GM12878 (cell line): ENCODE results near the gene TJP1. TPM values are rescaled to one million over a fixed set of nuclear protein-coding genes. Genes with fewer than 3 reads are reported as not detected.

Source experiments
- ATAC-seq: fragments of 200-7000 bp; cut with Tn5 transposase; 3 replicates; pipeline ENCODE4 v1.9.1; 2020; ENCODE audit warnings: mild to moderate bottlenecking, moderate library complexity
- BruUV-seq: library from RNA; stranded (reverse); fragments of 400-500 nt; replicated peaks from 2 replicates; lab custom pipeline; 2021; lab: Mats Ljungman, UMichigan
- CTCF ChIA-PET: fragments of 300-600 bp; sonication (Branson Sonifier 250); formaldehyde crosslinking; extraction: SDS; loops from one replicate; lab custom pipeline; 2021; ENCODE audit warnings: inconsistent platforms; lab: Yijun Ruan, JAX
- POLR2A ChIA-PET: fragments of 350-600 bp; formaldehyde crosslinking; extraction: SDS; loops from one replicate; lab custom pipeline; 2021; ENCODE audit warnings: inconsistent platforms; lab: Charles Lee
- RAD21 ChIA-PET: fragments of 300-600 bp; sonication (Branson Sonifier 250); formaldehyde crosslinking; loops from one replicate; lab custom pipeline; 2023; ENCODE audit warnings: antibody characterized with exemption; ENCODE audit not compliant: unreplicated experiment; lab: Charles Lee
- SMC1A ChIA-PET: fragments of 300-600 bp; sonication (Branson Sonifier 250); formaldehyde crosslinking; loops from one replicate; lab custom pipeline; 2023; ENCODE audit not compliant: unreplicated experiment, uncharacterized antibody; lab: Charles Lee
- DNase-seq: peaks from one replicate; pipeline ENCODE4 v3.0.0-alpha.2; 2011; ENCODE audit warnings: low read depth, low spot score
- FAIRE-seq: peaks from 3 replicates; lab custom pipeline; 2011; peaks lifted over from hg19 to GRCh38; lab: Jason Lieb, UNC
- H2AFZ ChIP-seq: 2 replicates; pipeline ENCODE4 v1.6.0; 2011; ENCODE audit warnings: low read depth, low read length, control low read depth; ENCODE audit not compliant: control insufficient read depth
- H3K27ac ChIP-seq: 2 replicates; pipeline ENCODE4 v1.5.1; 2011; ENCODE audit warnings: control low read depth; ENCODE audit not compliant: control insufficient read depth, insufficient read depth
- H3K27me3 ChIP-seq, 2 experiments: replicated peaks in 1 of 2; 2 replicates each; pipeline versions ENCODE4 v1.6.0 to v1.6.1; 2011; ENCODE audit warnings: low read length in 1 of 2; ENCODE audit not compliant: control insufficient read depth in 2 of 2, insufficient read depth in 2 of 2
- H3K36me3 ChIP-seq, 2 experiments: 2 replicates each; pipeline ENCODE4 v1.5.1; 2011; ENCODE audit warnings: low read length in 1 of 2; ENCODE audit not compliant: control insufficient read depth in 2 of 2, insufficient read depth in 2 of 2
- H3K4me1 ChIP-seq: 2 replicates; pipeline ENCODE4 v1.6.1; 2011; ENCODE audit warnings: mild to moderate bottlenecking, low read length, moderate library complexity, mixed read lengths; ENCODE audit not compliant: control insufficient read depth, insufficient read depth
- H3K4me2 ChIP-seq: 2 replicates; pipeline ENCODE4 v1.6.0; 2011; ENCODE audit warnings: control low read depth; ENCODE audit not compliant: control insufficient read depth, insufficient read depth
- H3K4me3 ChIP-seq: fragments of 200-600 bp; sonication (generic); 2 replicates; pipeline ENCODE4 v1.5.1; 2016
- H3K79me2 ChIP-seq: 2 replicates; pipeline ENCODE4 v1.6.0; 2011; ENCODE audit warnings: low read length; ENCODE audit not compliant: control insufficient read depth, insufficient read depth
- H3K9ac ChIP-seq: 2 replicates; pipeline ENCODE4 v1.8.0; 2011; ENCODE audit warnings: low read length, control low read depth, mixed read lengths; ENCODE audit not compliant: control insufficient read depth, insufficient read depth
- H3K9me3 ChIP-seq: replicated peaks from 3 replicates; pipeline ENCODE4 v1.5.1; 2011; ENCODE audit warnings: mild to moderate bottlenecking, low read length; ENCODE audit not compliant: control insufficient read depth, insufficient read depth
- H4K20me1 ChIP-seq: 2 replicates; pipeline ENCODE4 v1.6.0; 2011; ENCODE audit not compliant: control insufficient read depth, insufficient read depth
- BMI1 ChIP-seq: fragments of 450-650 bp; IDR thresholded peaks from 2 replicates; pipeline ENCODE4 v1.6.1; 2016; ENCODE audit warnings: mild to moderate bottlenecking, moderate library complexity, borderline replicate concordance
- CBX3 ChIP-seq: fragments of 200-600 bp; sonication (generic); IDR thresholded peaks from 2 replicates; pipeline ENCODE4 v1.6.1; 2016; ENCODE audit warnings: low read depth, borderline replicate concordance
- CHD1 ChIP-seq: IDR thresholded peaks from 2 replicates; pipeline ENCODE4 v1.6.1; 2012; ENCODE audit warnings: low read depth, low read length, improper control_type of control experiment
- DPF2 ChIP-seq: fragments of 450-650 bp; IDR thresholded peaks from 2 replicates; pipeline ENCODE4 v1.6.1; 2017; ENCODE audit warnings: mild to moderate bottlenecking
- EGR1 ChIP-seq, 2 experiments: IDR thresholded peaks; 1 replicate in 1 of 2; 2 replicates in 1 of 2; pipeline ENCODE4 v1.6.1; 2011 to 2012; ENCODE audit warnings: low read depth in 2 of 2, low read length in 2 of 2, borderline replicate concordance in 1 of 2, mild to moderate bottlenecking in 1 of 2, moderate library complexity in 1 of 2
- JUNB ChIP-seq: IDR thresholded peaks from 2 replicates; pipeline ENCODE4 v1.6.1; 2016; ENCODE audit warnings: antibody characterized with exemption, mild to moderate bottlenecking
- NR2C2 ChIP-seq: IDR thresholded peaks from 2 replicates; pipeline ENCODE4 v1.6.1; 2011; ENCODE audit warnings: borderline replicate concordance, low read depth; ENCODE audit not compliant: control insufficient read depth, insufficient read length
- PML ChIP-seq: IDR thresholded peaks from 2 replicates; pipeline ENCODE4 v1.6.1; 2012; ENCODE audit warnings: low read length, inconsistent platforms
- POLR2A ChIP-seq: IDR thresholded peaks from 2 replicates; pipeline ENCODE4 v1.6.1; 2011; ENCODE audit warnings: low read depth, mild to moderate bottlenecking, low read length
- RBBP5 ChIP-seq: fragments of 200-600 bp; sonication (generic); conservative IDR thresholded peaks from 2 replicates; pipeline ENCODE4 v1.6.1; 2016
- REST ChIP-seq: IDR thresholded peaks from 2 replicates; pipeline ENCODE4 v1.6.1; 2012; ENCODE audit warnings: mild to moderate bottlenecking, low read depth, low read length
- RUNX3 ChIP-seq: IDR thresholded peaks from 2 replicates; pipeline ENCODE4 v1.6.1; 2012; ENCODE audit warnings: low read length, inconsistent platforms
- SMC3 ChIP-seq: IDR thresholded peaks from 2 replicates; pipeline ENCODE4 v1.6.1; 2011; ENCODE audit warnings: low read length, improper control_type of control experiment, borderline replicate concordance
- SREBF2 ChIP-seq: IDR thresholded peaks from 2 replicates; pipeline ENCODE4 v1.6.1; 2012; ENCODE audit warnings: mild to moderate bottlenecking, low read length
- SUPT20H ChIP-seq: IDR thresholded peaks from 2 replicates; pipeline ENCODE4 v1.6.1; 2011; ENCODE audit warnings: low read depth, mild to moderate bottlenecking, low read length, moderate library complexity, borderline replicate concordance; ENCODE audit not compliant: control insufficient read depth
- ZNF24 ChIP-seq: fragments of 450-650 bp; IDR thresholded peaks from 2 replicates; pipeline ENCODE4 v1.6.1; 2017; ENCODE audit warnings: antibody characterized with exemption, mild to moderate bottlenecking
- WGBS: methylation state at CpG from one replicate; pipeline ENCODE4 v1.1.6; 2016; ENCODE audit warnings: low lambda C conversion rate; ENCODE audit not compliant: insufficient replicate concordance, insufficient coverage; ENCODE audit errors: missing lambda C conversion rate; 5-methylcytosine and 5-hydroxymethylcytosine counted together
- in situ Hi-C: fragments of 300-500 bp; cut with MboI; formaldehyde crosslinking; loops from 9 replicates; pipeline ENCODE4 v1.14.3; 2018; ENCODE audit warnings: mixed read lengths
- intact Hi-C: fragments of 100-400 bp; cut with micrococcal nuclease; formaldehyde crosslinking; loops from one replicate; pipeline ENCODE4 v1.14.2; 2022; ENCODE audit not compliant: unreplicated experiment
- polyA plus RNA-seq, 11 experiments: library from polyadenylated mRNA; depleted of rRNA in 4 of 11; unstranded in 6 of 11; stranded (reverse) in 5 of 11; fragments of >200 nt; fragmentation: Nextera tagmentation in 4 of 11; fragmentation: Illumina TruSeq in 1 of 11; extraction: Ambion mirVana in 4 of 11; extraction: Trizol in 1 of 11; gene quantifications; 1 replicate in 1 of 11; 2 replicates in 10 of 11; pipeline versions ENCODE4 v1.2.1 to v1.2.3, GENCODE V29; 2011 to 2016; ENCODE audit warnings: inconsistent platforms in 2 of 11, missing spikeins in 2 of 11, low read depth in 1 of 11
- total RNA-seq, 4 experiments: library from RNA; depleted of rRNA in 3 of 4; stranded (reverse); fragments of >200 nt in 3 of 4; fragmentation: Illumina TruSeq in 1 of 4; extraction: Trizol in 1 of 4; gene quantifications; 2 replicates each; pipeline versions ENCODE4 v1.2.1 to v1.2.3, GENCODE V29; 2013 to 2021

Gene TJP1
- total and polyA plus RNA-seq, 10 of the 15 experiments (the other 5 are each of a cell fraction or from before 2014, with no cell fraction given), result 0.01 to 0.49 (median 0.08) TPM; not detected in 7

- RAD21 ChIA-PET, result no interaction called here
- Histone ChIP-seq H2AFZ (no peak overlapping the region), H4K20me1 (no peaks in the 10 kb centered on the region), H3K36me3 (no peaks in the 10 kb centered on the region), H3K27me3 (no peaks in the 10 kb centered on the region), H3K4me1 (no peaks in the 10 kb centered on the region), H3K9ac (no peak overlapping the region), H3K27ac (no peak overlapping the region), H3K79me2 (no peaks in the 10 kb centered on the region), H3K4me2 (no peak overlapping the region), H3K4me3 (no peak overlapping the region), H3K9me3 (no peaks in the 10 kb centered on the region)
- intact Hi-C loops (no loop called here), in situ Hi-C loops (no loop called here)
- 19% methylated on average over 4 of the region's 4 CpGs for WGBS
- no peak for ATAC-seq
- no peak for DNase-seq
- FAIRE-seq, result no peak
- TF ChIP-seq CBX3, result no peak
- TF ChIP-seq SMC3, result no peak
- TF ChIP-seq RBBP5, result no peak
- TF ChIP-seq DPF2, result no peak
- TF ChIP-seq ZNF24, result no peak
- TF ChIP-seq EGR1 (IDR thresholded peaks at IDR 0.05; ENCODE audit: borderline replicate concordance in 1 of 2, low read depth in 2 of 2, low read length in 2 of 2), result no peak
- no peak for TF ChIP-seq BMI1
- TF ChIP-seq PML, result no peak
- TF ChIP-seq NR2C2, result no peak
- POLR2A ChIA-PET, result no interaction called here
- BruUV-seq, result no TSS peak
- CTCF ChIA-PET, result no interaction called here
- SMC1A ChIA-PET, result no interaction called here
Observed at GRCh38 chr15:29863438-29863837, 41.2 kb upstream of the TJP1 start.

GRCh38 chr15:29862271-29862670, 40.0 kb upstream of the TJP1 start:
- WGBS, result 46% methylated on average over 2 of the region's 2 CpGs
- ChIA-PET RAD21 (no interaction called here), CTCF (no interaction called here), POLR2A (no interaction called here), SMC1A (no interaction called here)
- Histone ChIP-seq H3K36me3 (no peaks in the 10 kb centered on the region), H3K4me1 (no peaks in the 10 kb centered on the region), H3K79me2 (no peaks in the 10 kb centered on the region), H3K4me2 (no peak overlapping the region), H3K27ac (no peak overlapping the region), H3K27me3 (no peaks in the 10 kb centered on the region), H3K9me3 (no peaks in the 10 kb centered on the region), H2AFZ (no peak overlapping the region), H4K20me1 (no peaks in the 10 kb centered on the region), H3K9ac (no peak overlapping the region), H3K4me3 (no peak overlapping the region)
- FAIRE-seq, result no peak
- in situ Hi-C loops, result no loop called here
- intact Hi-C loops, result no loop called here
- no peak for DNase-seq
- BruUV-seq, result no TSS peak
- no peak for ATAC-seq
- no peak for TF ChIP-seq RUNX3
- no peak for TF ChIP-seq CHD1
- no peak for TF ChIP-seq REST
- TF ChIP-seq SREBF2, result no peak
- TF ChIP-seq POLR2A, result no peak
- no peak for TF ChIP-seq SUPT20H
- no peak for TF ChIP-seq JUNB
